CD4-positive, alpha-beta T cell treated with Interleukin-17A for 4 hours (primary cell): ENCODE measurements around the gene APIP.

Experiments used
- DNase-seq: peaks from one replicate; pipeline ENCODE4 v3.0.0-alpha.2; 2020; ENCODE audit warnings: mixed read lengths

The APIP gene

DNA sequence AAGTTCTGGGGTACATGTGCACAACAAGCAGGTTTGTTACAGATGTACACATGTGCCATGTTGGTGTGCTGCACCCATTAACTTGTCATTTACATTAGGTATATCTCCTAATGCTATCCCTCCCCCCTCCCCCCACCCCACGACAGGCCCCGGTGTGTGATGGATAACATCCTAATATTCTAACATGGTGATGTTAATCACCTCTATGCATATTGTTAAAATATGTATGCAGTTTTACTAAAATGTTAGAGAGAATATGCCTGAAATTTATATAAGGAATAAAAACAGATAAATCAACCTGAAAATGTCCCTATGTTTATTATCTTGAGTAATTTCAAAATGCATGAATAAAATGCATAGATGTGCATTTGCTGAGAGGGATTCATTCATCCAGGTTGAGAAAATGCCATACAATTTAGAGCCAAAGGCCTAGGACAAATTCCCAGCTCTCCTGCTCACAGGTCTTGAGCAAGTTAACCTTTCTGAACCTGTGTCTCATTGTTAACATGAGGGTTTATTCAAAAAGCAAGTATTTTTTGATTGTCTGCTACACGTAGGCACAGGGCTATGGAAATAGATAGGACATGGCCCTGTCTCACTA lies 38.7 kb downstream of the APIP start:
- no peak for DNase-seq

DNA sequence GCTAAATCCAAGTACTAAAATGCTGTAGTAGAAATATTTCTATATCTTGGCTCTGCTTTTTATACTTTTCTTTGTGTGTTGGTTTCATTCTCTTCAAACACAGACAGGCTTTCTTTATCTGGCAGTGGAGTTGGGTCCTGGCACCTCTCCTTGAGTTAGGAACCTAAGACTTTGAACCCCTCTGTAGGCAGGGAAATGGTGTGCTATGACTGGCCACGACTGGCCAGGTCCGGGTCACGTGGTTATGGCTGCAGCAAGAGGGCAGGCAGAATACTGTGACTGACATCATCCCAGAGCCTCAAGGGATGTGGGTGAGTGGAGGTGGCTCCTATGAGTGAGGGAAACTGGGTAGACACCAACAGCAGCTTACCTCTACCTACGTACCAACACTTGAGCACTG lies 42.0 kb downstream of the APIP start:
- no peak for DNase-seq

- DNase-seq, result no peak
These were observed 45.5 kb downstream of the APIP start for GRCh38 chr11:34870548-34871196.

DNA sequence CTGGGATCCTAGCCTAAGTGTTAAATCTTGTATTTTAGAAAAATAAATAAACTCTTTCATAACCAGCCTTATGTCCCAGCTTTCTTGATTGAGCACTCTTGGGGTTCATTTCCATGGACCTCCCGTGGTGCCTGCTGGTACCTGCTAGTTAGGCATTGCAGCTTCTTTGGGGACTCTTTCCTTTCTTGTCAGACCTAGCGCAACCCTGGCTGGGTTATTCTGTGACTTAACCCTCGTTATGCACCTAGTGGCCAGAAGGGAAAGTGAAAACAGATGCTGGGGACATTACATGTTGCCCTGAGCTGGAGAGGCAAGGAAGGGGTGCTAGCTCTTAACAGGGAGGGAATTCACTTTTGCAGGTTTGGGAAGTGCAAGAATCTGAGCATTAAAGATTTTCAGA lies 46.8 kb downstream of the APIP start:
- no peak for DNase-seq

GRCh38 chr11:34866375-34866774 lies 49.8 kb downstream of the APIP start:
- DNase-seq, result no peak

GRCh38 chr11:34865261-34865660 lies 50.9 kb downstream of the APIP start:
- DNase-seq, result no peak

DNA sequence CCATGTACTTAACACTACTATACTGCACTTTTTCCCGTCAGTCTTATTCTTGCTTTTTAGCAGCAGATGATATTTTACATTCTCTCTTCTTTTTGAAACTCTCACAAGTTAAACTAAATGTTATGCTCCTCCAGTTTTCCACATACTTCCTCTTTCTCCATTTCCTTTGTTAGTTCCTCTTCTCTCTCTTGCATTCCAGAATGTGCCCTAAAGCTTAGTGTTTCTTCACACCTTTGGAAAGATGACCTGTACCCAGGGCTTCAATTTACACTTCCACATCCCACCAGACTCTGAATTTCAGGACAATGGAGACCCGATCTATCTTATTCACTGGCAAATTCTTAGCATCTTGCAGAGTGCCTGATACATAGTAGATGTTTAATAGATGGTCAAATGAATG lies 51.8 kb downstream of the APIP start:
- no peak for DNase-seq

DNA sequence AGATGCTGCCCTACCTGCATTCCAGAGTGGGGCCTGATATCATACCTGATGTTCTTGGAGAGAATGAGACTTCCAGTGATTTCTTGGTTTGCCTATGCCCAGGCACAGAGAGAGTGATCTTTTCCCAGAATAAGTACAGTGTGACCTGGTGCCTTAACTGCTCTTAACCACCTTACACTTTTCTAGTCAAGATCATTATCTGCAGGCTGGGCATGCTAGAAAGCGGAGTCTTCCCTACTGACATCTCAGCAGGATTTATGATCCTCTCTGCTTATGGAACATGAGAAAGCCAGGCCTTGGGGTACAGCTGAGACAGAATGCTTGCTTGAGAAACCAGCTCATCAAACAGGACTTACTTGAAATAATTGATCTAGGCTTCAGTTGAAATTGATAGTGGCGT lies 53.1 kb downstream of the APIP start:
- no peak for DNase-seq

DNA sequence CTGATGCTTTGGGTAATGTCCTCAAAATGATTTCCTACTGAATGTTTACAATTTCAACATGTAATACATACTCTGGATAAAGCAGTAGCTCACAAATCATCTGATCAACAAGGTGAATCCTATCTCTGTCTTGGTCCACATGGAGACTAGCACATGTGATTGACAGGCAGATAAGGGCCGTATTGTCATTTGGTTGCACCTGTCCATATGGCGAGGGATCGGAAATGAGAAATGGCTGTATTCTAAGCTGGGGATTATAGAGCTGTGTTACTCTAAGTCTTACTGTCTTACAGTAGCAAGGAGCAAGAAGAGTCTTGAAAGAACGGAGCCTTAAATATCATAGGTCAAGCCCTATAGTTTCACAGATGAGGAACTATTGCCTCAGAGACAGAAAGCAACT lies 55.7 kb downstream of the APIP start:
- no peak for DNase-seq

GRCh38 chr11:34860034-34860433 lies 56.1 kb downstream of the APIP start:
- no peak for DNase-seq

GRCh38 chr11:34859496-34859895 lies 56.7 kb downstream of the APIP start:
- no peak for DNase-seq

- no peak for DNase-seq
These were observed 58.7 kb downstream of the APIP start for GRCh38 chr11:34857463-34857862.

DNA sequence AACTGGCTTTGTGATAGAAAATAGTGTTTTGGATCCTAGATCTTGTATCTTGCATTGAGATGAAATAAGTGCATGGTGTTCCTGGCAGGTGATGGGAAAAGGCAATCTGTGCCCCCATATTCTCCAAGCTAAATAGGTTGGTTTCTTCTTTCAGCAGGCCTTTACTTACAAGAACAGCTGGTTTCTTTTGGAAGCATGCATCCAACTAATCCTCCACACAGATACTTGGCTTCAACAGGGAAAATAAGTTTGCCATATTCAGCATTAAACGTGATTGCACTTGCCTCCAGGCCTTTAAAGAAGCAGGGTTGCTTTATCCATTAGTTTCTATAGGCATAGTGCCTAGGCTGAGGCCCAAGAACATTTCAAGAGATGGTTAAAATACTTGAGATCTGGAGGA lies 59.9 kb downstream of the APIP start:
- DNase-seq, result no peak

DNA sequence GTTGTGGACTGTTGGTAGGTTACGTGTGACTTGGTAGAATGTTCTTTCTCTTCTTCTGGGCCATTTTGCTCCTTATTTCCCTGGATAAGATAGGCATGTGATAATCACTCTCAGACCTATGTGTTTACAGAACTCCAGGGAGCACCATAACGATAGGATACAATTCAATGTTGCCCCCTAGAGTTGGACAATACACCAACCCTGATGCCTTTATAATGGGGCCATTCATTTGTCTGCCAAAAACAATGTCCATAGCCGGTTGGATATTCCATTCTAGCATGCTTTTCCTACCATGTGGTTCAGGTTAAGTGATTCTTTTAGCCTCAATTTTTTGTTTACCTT lies 60.5 kb downstream of the APIP start:
- no peak for DNase-seq

- DNase-seq, result no peak
These were observed 61.0 kb downstream of the APIP start for GRCh38 chr11:34855021-34855753.

DNA sequence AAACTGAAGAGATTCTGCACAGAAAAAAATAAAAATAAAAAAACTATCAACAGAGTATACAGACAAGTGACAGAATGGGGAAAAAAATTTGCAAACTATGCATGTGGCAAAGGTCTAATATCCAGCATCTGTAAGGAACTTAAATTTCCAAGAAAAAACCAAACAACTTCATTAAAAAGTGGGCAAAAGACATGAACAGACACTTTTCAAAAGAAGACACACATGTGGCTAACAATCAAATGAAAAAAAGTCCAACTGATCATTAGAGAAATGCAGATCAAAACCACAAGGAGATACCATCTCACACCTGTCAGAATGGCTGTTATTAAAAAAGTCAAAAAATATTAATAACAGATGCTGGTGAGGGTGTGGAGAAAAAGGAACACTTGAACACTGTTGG lies 64.3 kb downstream of the APIP start:
- no peak for DNase-seq

DNA sequence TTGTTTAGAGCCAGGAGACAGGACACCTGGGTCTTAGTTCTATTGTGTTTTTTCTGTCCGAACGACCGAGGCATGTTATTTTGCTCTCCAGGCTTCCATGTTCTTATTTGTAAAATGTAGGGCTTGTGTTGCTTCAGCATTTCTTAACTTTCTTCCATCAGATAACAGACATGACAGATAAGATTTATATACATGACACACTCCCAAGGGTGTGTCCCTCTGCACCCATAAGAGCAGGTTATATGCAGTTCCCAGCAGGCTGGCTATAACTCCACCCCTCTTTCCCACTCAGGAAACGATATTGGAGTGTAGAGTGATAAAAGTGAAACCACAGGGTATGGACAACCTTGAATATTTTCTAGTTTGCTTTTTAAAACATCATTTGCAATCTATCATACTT lies 65.8 kb downstream of the APIP start:
- no peak for DNase-seq

GRCh38 chr11:34846467-34846866 lies 69.7 kb downstream of the APIP start:
- no peak for DNase-seq

DNA sequence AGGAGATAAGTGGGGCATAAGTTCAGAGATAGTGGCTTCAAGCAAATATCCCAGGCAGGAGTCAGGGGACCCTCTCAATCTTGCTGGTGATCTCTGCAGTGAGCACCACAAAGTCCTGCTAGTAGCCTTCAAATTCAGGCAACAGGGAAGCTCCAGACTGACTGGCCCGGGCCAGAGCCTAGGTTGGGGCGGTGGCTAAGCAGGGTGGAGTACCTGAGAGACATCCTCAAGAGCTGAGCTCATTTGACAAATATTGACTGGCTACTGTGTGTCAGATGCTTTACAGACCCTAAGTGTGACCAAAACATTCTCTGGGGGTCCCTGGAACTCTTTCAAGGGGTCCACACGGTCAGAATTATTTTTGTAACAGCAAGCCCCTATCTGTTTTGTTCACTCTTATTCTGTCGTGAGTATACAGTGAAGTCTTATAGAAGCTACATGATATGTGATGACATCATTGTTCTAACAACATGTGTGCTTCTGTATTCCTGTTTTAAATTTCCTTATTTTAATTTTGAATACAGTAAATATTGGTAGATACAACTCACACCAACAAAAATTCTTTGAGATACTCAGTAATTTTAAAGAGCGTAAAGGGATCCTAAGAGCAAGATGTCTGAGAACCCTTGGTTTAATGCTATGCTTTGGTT lies 71.6 kb downstream of the APIP start:
- no peak for DNase-seq

DNA sequence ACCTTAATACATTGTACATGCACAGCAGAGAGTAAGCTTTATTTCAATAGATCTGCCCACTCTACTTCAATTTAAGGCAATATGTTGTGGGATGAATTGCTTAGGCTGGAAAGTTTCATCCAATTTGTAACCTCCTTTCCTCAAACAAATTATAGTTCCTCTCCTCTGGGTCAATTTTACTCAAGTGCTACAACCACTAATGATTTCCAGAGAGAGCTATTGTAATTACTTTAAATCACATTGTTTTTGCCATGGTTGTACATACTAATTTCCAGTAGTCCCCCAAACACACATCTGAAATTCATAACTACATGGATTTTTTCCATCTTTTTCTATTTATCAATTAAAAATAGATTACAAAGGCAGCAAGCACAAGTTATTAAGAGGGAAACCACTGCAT lies 72.9 kb downstream of the APIP start:
- DNase-seq, result no peak

DNA sequence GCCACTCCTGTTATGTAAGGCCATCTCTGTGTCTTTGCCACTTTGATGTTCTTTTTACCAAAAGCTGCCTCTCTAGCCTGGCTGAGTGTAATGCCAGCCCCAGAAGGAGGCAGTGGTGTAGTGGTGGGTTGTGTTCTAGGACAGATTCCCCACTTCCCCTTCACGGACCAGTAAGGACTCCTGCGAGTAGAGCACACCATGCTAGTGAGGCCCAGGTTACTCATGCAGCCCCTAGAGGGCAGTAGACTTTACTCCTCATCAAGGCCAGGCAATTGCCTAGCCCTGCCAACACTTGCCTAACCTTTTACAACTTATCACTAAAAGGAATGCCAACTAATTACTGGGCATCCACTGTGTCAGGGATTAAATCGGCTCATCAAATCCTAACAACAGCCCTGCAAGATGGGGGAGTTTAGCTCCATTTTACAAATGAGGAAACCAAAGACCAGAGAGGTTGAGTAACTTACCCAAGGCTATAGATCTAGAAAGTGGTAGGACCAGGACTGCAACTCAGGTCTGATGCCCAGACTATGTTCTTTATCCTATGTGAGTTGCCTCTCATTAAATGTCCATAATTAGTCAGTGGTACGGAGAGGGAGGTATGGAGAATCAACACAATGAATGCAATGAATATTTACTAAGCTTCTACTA lies 75.3 kb downstream of the APIP start:
- DNase-seq, result peak; percentile 25

DNA sequence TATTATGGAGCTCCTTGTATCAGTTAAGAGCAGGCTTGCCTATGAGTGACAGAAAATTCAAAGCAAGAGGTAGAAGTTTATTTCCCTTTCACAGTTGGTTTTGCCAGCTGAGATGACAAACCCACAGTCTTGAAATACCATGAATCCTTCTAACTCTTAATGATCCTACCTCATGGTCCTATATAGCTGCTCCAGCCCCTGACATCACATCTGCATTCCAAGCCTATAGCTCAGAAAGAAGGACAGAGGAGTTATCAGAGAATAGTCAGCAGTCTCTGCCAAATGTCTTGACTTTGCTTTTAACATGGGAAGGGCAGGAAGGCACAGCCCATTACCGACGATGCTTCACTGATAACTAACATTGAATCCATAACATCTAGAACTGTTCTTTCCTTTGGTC lies 76.2 kb downstream of the APIP start:
- DNase-seq, result no peak
